AG09309 (cell line): ENCODE data around the gene TAT.
"Not testable (repeated sequence)": the region's sequence is repeated elsewhere in the genome, so short reads cannot be mapped to it uniquely, and the experiment has no call there.

ENCODE experiments used
- DNase-seq: peaks from one replicate; pipeline ENCODE4 v3.0.0-alpha.2; 2010; ENCODE audit warnings: low read depth
- H3K4me3 ChIP-seq: 2 replicates; pipeline ENCODE4 v1.5.1; 2011; ENCODE audit warnings: mild to moderate bottlenecking, low read depth, low read length, moderate library complexity; ENCODE audit not compliant: control insufficient read depth
- TF ChIP-seq, protein P1 (sequence below): IDR thresholded peaks from 2 replicates; pipeline ENCODE4 v1.5.1; 2011; ENCODE audit warnings: mild to moderate bottlenecking, low read depth, low read length, inconsistent platforms; ENCODE audit not compliant: insufficient read depth, control insufficient read depth; ENCODE audit errors: missing control alignments

Gene TAT

DNA sequence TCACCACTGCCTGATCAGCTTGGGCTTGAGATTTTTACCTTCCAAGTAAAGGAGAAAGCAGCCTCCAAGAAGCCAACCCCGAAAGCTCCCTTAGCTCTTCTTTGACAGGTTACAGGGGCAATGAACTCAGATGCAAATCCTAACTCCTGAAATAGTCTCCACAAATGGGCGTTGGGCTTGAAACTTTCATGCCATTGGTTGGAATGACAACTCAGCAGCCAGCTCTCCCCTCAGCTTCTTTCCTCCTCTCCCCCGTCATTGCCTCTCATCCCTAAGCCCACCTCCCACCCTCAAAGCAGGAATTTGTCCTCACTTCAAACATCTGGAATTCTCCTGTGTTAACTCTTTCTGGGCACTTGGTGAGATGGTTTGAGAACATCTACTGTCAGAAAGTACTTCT is at the start of gene TAT:
Gene TAT, minus strand, starts transcription at position 122 of the 400 bp plus-strand sequence. CDS start 677 bp downstream, outside the sequence.
- no peak for DNase-seq
- H3K4me3 ChIP-seq = no peak within 1 kb of the TSS
- TF ChIP-seq, protein P1, sequence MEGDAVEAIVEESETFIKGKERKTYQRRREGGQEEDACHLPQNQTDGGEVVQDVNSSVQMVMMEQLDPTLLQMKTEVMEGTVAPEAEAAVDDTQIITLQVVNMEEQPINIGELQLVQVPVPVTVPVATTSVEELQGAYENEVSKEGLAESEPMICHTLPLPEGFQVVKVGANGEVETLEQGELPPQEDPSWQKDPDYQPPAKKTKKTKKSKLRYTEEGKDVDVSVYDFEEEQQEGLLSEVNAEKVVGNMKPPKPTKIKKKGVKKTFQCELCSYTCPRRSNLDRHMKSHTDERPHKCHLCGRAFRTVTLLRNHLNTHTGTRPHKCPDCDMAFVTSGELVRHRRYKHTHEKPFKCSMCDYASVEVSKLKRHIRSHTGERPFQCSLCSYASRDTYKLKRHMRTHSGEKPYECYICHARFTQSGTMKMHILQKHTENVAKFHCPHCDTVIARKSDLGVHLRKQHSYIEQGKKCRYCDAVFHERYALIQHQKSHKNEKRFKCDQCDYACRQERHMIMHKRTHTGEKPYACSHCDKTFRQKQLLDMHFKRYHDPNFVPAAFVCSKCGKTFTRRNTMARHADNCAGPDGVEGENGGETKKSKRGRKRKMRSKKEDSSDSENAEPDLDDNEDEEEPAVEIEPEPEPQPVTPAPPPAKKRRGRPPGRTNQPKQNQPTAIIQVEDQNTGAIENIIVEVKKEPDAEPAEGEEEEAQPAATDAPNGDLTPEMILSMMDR = no peak

DNA sequence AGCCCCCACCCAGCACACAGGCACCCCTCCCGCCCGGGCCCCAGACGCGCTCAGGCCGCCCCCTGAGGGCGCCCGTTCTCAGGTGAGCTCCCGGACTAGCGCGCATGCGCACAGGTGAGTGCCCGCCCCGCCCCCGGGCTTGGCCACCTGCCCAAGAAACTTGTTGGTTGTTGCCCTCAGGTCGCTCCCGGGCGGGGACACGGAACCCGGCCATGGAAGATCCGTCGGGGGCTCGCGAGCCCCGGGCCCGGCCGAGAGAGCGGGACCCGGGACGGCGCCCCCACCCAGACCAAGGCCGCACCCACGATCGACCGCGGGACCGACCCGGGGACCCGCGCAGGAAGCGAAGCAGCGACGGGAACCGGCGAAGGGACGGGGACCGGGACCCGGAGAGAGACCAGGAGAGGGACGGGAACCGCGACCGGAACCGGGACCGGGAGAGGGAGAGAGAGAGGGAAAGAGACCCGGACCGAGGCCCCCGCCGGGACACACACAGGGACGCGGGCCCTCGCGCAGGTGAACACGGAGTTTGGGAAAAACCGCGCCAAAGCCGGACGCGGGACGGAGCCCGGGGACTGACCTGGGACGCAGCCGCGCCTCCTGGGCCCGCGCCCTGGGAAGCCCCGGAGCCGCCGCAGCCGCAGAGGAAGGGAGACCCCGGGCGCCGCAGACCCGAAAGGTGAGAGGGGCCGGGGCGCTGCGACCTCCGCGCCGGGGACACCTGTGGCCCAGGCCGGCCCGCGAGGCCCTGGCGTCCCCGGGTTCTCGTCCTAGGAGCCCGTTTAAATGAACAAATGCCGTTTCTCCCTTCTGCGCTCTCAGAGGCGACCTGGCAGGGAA is 49.3 kb upstream of the TAT start, which contains the start of gene MARVELD3:
Gene MARVELD3, plus strand, starts transcription at position 167 of the 840 bp plus-strand sequence. Its CDS starts 46 bp downstream, at position 213.
- no peak for DNase-seq
- TF ChIP-seq, protein P1 = no peak
- H3K4me3 ChIP-seq = peak within 1 kb of the TSS; percentile 24

DNA sequence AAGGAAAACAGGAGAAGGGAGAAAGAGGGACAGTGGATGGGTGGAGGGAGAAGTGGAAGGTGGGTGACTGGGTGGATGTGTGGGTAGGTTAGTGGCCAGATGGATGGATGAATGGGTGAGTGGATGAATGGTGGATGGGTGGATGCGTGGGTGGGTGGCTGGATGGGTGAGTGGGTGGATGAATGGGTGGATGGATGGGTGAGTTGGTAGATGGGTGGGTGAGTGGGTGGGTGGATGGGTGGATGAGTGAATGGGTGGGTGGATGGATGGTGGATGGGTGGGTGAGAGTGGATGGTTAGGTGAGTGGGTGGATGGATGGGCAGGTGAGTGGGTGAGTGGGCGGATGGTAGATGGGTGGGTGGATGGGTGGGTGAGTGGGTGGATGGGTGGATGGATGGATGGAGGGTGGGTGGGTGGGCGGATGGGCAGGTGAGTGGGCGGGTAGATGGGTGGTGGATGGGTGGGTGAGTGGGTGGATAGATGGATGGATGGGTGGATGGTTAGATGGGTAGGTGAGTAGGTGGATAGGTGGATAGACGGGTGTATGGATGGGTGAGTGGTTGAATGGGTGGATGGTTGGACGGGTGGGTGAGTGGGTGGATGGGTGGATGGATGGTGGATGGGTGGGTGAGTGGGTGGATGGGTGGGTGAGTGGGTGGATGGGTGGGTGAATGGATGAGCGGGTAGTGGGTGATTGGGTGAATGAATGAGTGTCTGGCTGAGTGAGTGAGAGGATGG is 48.4 kb upstream of the TAT start:
- no peak overlapping the region for H3K4me3 ChIP-seq
- TF ChIP-seq, protein P1 = no peak
- no peak for DNase-seq

DNA sequence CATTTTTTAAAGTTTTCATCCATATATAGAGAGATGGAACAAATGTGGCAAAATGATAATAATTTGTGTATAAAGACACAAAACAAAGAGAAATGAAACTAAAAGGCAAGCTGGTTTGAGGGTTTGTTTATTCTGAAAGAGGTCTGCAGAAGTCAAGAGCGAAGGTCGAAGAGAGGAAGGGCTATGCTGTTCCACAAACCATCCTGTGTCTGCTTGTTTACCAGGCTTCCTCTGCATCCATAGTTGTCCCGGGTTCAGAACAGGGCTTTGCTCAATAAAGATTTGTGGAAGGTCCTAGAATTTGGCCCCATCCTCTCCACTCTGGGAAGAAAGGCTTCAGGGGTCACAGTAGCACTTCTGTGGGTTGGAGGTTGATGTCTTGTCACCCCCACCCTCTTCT is 46.7 kb upstream of the TAT start:
- H3K4me3 ChIP-seq = no peak overlapping the region
- TF ChIP-seq, protein P1 = no peak
- DNase-seq = no peak

DNA sequence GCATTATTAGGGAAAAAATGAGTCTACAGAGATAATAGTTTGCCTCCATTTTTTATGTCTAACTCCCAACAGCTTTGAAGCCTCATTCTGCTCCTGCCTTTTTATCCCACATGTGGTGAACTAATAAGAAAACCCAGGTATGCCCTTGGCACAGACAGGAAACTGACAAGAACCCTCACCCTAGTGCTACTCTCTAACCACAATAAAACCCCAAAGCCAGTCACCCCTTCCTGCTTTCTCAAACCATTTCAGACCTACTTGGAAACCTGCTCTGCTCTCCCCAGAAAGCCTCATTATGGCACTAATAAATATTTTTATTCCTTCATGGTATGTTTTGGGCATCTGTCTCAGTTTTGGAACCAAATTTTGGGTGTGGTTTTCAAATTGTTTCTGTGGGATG is 45.2 kb upstream of the TAT start:
- TF ChIP-seq, protein P1 = no peak
- DNase-seq = no peak
- H3K4me3 ChIP-seq = no peak overlapping the region

DNA sequence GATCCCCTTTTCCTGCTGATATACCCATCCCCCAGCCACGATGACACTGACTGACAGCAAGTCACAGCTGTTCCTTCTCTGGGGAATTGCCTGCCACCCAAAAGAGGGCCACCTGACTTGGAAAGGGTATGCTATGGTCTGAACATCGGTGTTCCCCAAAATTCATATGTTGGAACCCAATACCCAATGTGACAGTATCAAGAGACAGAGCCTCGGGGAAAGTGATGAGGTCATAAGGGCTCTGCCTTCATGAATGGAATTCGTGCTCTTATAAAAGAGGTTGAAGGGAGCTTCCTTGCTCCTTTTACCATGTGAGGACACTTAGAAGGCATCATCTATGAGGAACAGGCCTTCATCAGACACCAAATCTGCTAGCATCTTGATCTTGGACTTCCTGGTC is 41.5 kb upstream of the TAT start:
- no peak overlapping the region for H3K4me3 ChIP-seq
- DNase-seq = no peak
- TF ChIP-seq, protein P1 = no peak

DNA sequence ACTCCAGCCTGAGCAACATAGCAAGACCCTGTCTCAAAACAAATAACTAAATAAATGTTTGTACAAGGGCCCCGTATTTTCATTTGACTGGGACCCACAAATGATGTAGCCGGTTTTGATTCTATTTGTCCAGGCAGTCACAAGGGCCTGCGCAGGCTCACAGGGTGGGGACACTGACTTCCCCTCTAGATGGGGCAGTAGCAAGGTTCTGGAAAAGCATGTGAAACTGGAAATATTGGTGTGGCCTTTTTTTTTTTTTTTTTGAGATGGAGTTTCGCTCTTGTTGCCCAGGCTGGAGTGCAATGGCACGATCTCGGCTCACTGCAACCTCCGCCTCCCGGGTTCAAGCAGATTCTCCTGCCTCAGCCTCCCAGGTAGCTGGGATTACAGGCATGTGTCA is 38.1 kb upstream of the TAT start:
- not testable (repeated sequence) for DNase-seq, H3K4me3 ChIP-seq
